NT2/D1 (cell line): ENCODE data around the gene TMEM129.

Experiments used
- DNase-seq: peaks from one replicate; pipeline ENCODE4 v3.0.0-alpha.2; 2011; ENCODE audit warnings: low read depth, low spot score
- H3K27me3 ChIP-seq: 2 replicates; pipeline ENCODE4 v1.6.0; 2011; ENCODE audit warnings: mild to moderate bottlenecking; ENCODE audit not compliant: insufficient read length, insufficient read depth
- H3K36me3 ChIP-seq: 2 replicates; pipeline ENCODE4 v1.6.1; 2011; ENCODE audit warnings: mild to moderate bottlenecking, low read length, mixed read lengths; ENCODE audit not compliant: insufficient read depth, insufficient read length
- H3K4me1 ChIP-seq: 2 replicates; pipeline ENCODE4 v1.5.1; 2011; ENCODE audit not compliant: insufficient read depth, insufficient read length
- H3K4me3 ChIP-seq: 2 replicates; pipeline ENCODE4 v1.5.1; 2011; ENCODE audit warnings: low read depth; ENCODE audit not compliant: insufficient read length
- H3K9ac ChIP-seq: 2 replicates; pipeline ENCODE4 v1.6.0; 2011; ENCODE audit warnings: low read depth; ENCODE audit not compliant: insufficient read length
- H3K9me3 ChIP-seq: 2 replicates; pipeline ENCODE4 v1.5.1; 2011; ENCODE audit warnings: mild to moderate bottlenecking, low read length; ENCODE audit not compliant: insufficient read depth
- SUZ12 ChIP-seq: IDR thresholded peaks from 2 replicates; pipeline ENCODE4 v1.6.1; 2011; ENCODE audit not compliant: insufficient read length, insufficient read depth; ENCODE audit errors: extremely low read depth
- YY1 ChIP-seq: IDR thresholded peaks from 2 replicates; pipeline ENCODE4 v1.6.1; 2011; ENCODE audit not compliant: insufficient read length, insufficient read depth
- ZNF274 ChIP-seq: IDR thresholded peaks from 2 replicates; pipeline ENCODE4 v1.6.1; 2011; ENCODE audit warnings: mild to moderate bottlenecking, low read depth, low read length

TMEM129 gene

GRCh38 chr4:1756893-1757779 is 36.0 kb upstream of the TMEM129 start:
- peak overlapping the region; percentile 21 for H3K9ac ChIP-seq
- TF ChIP-seq YY1 (no peak), ZNF274 (no peak), SUZ12 (no peak)
- no peak for DNase-seq
- no peak overlapping the region for H3K4me3 ChIP-seq
- no peaks in the 10 kb centered on the region for H3K9me3 ChIP-seq
- no peaks in the 10 kb centered on the region for H3K36me3 ChIP-seq
- peaks cover 46% of the 10 kb centered on the region for H3K4me1 ChIP-seq
- H3K27me3 ChIP-seq = peaks cover under 1% of the 10 kb centered on the region

- Histone ChIP-seq H3K4me1 (peaks cover 56% of the 10 kb centered on the region), H3K4me3 (no peak overlapping the region), H3K9me3 (no peaks in the 10 kb centered on the region), H3K27me3 (no peaks in the 10 kb centered on the region), H3K9ac (no peak overlapping the region), H3K36me3 (no peaks in the 10 kb centered on the region)
- TF ChIP-seq YY1 = no peak
- TF ChIP-seq SUZ12 = no peak
- no peak for TF ChIP-seq ZNF274
- no peak for DNase-seq
Measured at GRCh38 chr4:1756079-1756478, 35.0 kb upstream of the TMEM129 start.

GRCh38 chr4:1755297-1755696 is 34.2 kb upstream of the TMEM129 start:
- no peak for DNase-seq
- no peak overlapping the region for H3K4me3 ChIP-seq
- H3K27me3 ChIP-seq = no peaks in the 10 kb centered on the region
- H3K9ac ChIP-seq = no peak overlapping the region
- TF ChIP-seq SUZ12 (no peak), YY1 (no peak), ZNF274 (no peak)
- H3K4me1 ChIP-seq = peaks cover 57% of the 10 kb centered on the region
- H3K9me3 ChIP-seq = no peaks in the 10 kb centered on the region
- H3K36me3 ChIP-seq = no peaks in the 10 kb centered on the region

- no peak overlapping the region for H3K4me3 ChIP-seq
- no peaks in the 10 kb centered on the region for H3K9me3 ChIP-seq
- H3K9ac ChIP-seq = peak overlapping the region; percentile 61
- peaks cover 55% of the 10 kb centered on the region for H3K4me1 ChIP-seq
- no peaks in the 10 kb centered on the region for H3K27me3 ChIP-seq
- TF ChIP-seq ZNF274 = no peak
- TF ChIP-seq YY1 = no peak
- no peak for TF ChIP-seq SUZ12
- no peaks in the 10 kb centered on the region for H3K36me3 ChIP-seq
- DNase-seq = no peak
Measured at GRCh38 chr4:1754336-1754735, 33.2 kb upstream of the TMEM129 start.

DNA sequence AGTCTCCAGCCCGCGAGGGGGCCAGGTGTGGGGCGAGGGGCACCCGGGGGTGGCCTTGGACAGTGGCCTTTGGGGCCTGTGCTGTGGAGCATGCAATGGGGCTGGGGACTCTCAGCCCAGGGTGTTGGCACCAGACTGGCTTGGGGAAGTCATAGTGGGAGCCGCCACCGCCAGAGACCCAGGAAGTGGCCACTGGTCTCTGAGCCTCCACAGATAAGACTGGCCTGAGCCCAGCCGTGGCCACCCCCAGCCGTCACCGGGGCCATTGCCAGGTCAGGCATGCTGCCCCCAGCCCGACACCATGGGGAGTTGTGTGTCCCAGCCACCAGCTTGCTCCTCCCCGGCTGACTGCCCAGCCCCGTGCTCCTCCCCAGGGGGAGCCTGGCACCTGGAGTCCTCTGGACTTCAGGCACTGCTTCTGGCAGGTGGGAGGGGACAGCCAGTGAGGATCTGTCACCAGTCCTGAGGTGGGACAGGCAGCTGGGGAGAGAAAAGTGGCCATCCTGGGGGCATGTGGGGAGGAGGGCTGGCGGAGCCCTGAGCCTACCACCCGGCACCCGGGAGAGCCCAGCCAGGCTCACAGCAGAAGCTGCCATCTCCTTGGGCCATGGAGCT is 32.7 kb upstream of the TMEM129 start:
- Histone ChIP-seq H3K4me1 (peaks cover 54% of the 10 kb centered on the region), H3K27me3 (no peaks in the 10 kb centered on the region), H3K4me3 (no peak overlapping the region), H3K36me3 (no peaks in the 10 kb centered on the region), H3K9ac (no peak overlapping the region), H3K9me3 (no peaks in the 10 kb centered on the region)
- no peak for DNase-seq
- no peak for TF ChIP-seq YY1
- no peak for TF ChIP-seq ZNF274
- no peak for TF ChIP-seq SUZ12

DNA sequence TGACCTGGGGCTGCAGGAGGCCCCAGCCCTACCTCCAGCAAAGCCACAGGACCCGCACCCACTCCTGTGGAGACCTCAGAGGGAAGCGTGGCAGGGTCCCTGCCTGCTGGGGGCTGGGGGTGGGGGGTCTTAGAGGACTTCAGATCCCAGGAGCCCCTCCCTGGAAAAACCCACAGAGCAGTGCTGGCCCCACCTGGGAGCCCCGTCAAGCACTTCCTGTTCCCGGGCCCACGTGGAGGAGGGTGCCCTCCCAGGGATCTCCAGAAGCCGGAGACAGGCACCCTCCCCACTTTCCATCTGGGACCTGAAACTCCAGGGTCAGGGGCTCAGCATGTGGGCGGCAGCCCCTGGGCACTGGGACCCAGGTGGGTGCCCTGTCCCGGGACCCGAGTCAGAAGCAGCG is 32.2 kb upstream of the TMEM129 start:
- H3K4me3 ChIP-seq = no peak overlapping the region
- no peaks in the 10 kb centered on the region for H3K36me3 ChIP-seq
- H3K9ac ChIP-seq = no peak overlapping the region
- no peak for DNase-seq
- no peaks in the 10 kb centered on the region for H3K27me3 ChIP-seq
- peaks cover 52% of the 10 kb centered on the region for H3K4me1 ChIP-seq
- H3K9me3 ChIP-seq = no peaks in the 10 kb centered on the region
- TF ChIP-seq ZNF274 = no peak
- no peak for TF ChIP-seq SUZ12
- TF ChIP-seq YY1 = no peak
